ENCODE data around the gene C1QL1. TPM values are rescaled to one million over a fixed set of nuclear protein-coding genes. Genes with fewer than 3 reads are reported as not detected.

Gene C1QL1
- total RNA-seq, 2 donors from 2014 or later: 2.3 to 2.9 TPM

DNA sequence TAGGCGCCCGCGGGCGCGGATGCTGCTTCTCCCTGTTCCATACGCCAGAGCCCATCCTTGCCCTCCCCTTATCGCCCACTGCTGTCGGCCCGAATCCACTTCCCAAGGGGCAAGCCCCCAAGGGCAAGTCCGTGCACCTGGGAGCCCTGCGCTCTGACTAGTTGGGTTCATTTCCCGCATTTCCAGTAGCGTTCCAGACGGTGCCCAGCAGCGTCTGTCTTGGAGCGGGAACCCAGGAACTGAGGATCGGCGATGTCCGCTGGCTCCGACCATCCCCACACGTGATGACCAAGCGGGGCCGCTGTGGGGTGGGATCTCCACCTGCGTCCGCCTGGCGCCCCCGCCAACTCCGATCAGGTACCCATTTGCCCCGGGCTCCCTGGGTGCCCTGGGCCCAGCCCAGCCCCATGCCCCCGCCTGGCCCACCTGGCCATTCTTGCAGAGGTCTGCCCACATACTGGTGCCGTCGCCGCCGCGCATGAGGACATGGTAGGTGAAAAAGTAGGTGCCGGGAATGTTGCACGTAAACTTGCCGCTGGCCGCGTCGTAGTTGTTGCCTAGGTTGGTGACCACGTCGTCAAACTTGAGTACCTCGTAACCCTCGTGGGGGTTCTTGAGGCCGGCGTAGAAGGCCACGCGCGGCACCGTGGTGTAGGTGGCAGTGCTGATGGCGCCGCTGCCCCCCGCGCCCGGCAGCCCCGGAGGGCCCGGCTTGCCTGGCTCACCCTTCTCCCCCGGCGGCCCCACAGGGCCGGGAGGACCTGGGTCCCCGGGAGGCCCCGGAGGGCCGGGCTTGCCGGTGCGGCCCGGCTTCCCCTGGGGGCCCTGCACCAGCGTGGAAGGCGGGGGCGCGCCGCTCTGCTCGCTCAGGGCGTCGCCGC lies 837 bp downstream of the C1QL1 start:
- Histone ChIP-seq H3K36me3 (replicated peaks in 1 of 2; ENCODE audit: insufficient read depth in 1 of 2, low read depth in 2 of 2) (no peaks in the 10 kb centered on the region), H3K27ac (no peak overlapping the region), H3K9me3 (no peaks in the 10 kb centered on the region), H3K4me3 (no peak overlapping the region), H3K4me1 (peaks cover 26% of the 10 kb centered on the region), H3K27me3 (peaks cover 0 to 23% of the 10 kb centered on the region in 2 donors)
- ATAC-seq (no peak), DNase-seq (no peak)
- intact Hi-C loops (cut with DNase I): no loop called here
- no peak for TF ChIP-seq POLR2A (IDR thresholded peaks at IDR 0.05)
- TF ChIP-seq, protein P1, sequence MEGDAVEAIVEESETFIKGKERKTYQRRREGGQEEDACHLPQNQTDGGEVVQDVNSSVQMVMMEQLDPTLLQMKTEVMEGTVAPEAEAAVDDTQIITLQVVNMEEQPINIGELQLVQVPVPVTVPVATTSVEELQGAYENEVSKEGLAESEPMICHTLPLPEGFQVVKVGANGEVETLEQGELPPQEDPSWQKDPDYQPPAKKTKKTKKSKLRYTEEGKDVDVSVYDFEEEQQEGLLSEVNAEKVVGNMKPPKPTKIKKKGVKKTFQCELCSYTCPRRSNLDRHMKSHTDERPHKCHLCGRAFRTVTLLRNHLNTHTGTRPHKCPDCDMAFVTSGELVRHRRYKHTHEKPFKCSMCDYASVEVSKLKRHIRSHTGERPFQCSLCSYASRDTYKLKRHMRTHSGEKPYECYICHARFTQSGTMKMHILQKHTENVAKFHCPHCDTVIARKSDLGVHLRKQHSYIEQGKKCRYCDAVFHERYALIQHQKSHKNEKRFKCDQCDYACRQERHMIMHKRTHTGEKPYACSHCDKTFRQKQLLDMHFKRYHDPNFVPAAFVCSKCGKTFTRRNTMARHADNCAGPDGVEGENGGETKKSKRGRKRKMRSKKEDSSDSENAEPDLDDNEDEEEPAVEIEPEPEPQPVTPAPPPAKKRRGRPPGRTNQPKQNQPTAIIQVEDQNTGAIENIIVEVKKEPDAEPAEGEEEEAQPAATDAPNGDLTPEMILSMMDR (IDR thresholded peaks at IDR 0.05): no peak
- WGBS, 2 donors: 3 to 4% methylated on average over 12 to 74 of the region's 76 CpGs

GRCh38 chr17:44966348-44967025 lies 1.6 kb downstream of the C1QL1 start:
- H3K27me3 ChIP-seq: peaks cover 0 to 23% of the 10 kb centered on the region in 2 donors
- H3K4me3 ChIP-seq: no peak overlapping the region
- H3K9me3 ChIP-seq: no peaks in the 10 kb centered on the region
- no peaks in the 10 kb centered on the region for H3K36me3 ChIP-seq (replicated peaks in 1 of 2; ENCODE audit: insufficient read depth in 1 of 2, low read depth in 2 of 2)
- peaks cover 26% of the 10 kb centered on the region for H3K4me1 ChIP-seq
- intact Hi-C loops (cut with DNase I): no loop called here
- DNase-seq (no peak), ATAC-seq (no peak)
- 13 to 30% methylated on average over 7 to 20 of the region's 21 CpGs for WGBS, 2 donors
- TF ChIP-seq POLR2A (IDR thresholded peaks at IDR 0.05): no peak
- TF ChIP-seq, protein P1 (IDR thresholded peaks at IDR 0.05): no peak
- no peak overlapping the region for H3K27ac ChIP-seq

DNA sequence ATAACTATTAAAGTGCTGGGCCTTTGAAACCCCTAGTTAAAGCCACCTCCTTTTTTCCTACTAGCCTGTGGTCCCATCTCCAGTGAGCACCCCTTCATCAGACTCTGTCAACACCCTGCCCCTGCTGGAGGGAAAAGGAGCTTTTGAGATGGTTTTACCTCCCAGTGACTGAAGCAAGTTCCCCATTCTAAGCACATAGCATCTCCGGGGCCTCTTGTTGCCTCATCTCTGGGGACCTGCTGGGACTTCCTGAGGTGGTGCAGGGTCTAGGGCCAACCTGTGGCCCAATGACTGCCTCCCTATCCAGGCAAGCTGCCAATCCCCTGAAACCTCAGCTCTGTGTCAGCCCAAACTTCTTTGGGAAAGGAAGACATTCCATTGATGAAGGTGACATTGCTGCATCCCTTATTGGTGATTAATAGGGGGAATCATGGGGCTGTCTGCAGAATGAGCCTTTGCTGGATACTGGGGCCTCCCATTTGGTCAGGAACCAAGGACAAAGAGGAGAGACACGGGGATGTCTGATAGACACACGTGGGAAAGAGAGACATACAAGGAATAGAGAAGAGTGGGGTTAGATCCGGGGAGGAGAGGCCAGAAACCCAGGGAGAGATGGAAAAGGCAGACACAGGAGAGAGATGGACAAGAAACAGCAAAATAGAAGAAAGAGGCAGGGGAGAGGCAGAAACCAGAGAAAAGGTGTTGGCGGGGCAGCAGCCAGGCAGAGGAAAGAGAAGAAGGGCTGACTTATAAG lies 2.4 kb downstream of the C1QL1 start:
- no peak for TF ChIP-seq POLR2A (IDR thresholded peaks at IDR 0.05)
- TF ChIP-seq, protein P1 (IDR thresholded peaks at IDR 0.05): no peak
- DNase-seq: no peak
- no peaks in the 10 kb centered on the region for H3K36me3 ChIP-seq (replicated peaks in 1 of 2; ENCODE audit: insufficient read depth in 1 of 2, low read depth in 2 of 2)
- H3K4me3 ChIP-seq: no peak overlapping the region
- no peak overlapping the region for H3K27ac ChIP-seq
- 54 to 66% methylated on average over 5 of the region's 5 CpGs for WGBS, 2 donors
- peaks cover 0 to 23% of the 10 kb centered on the region in 2 donors for H3K27me3 ChIP-seq
- intact Hi-C loops (cut with DNase I): no loop called here
- H3K4me1 ChIP-seq: peaks cover 26% of the 10 kb centered on the region
- ATAC-seq: no peak
- H3K9me3 ChIP-seq: no peaks in the 10 kb centered on the region

- WGBS, 2 donors: 70% methylated on average over 7 of the region's 7 CpGs
- intact Hi-C loops (cut with DNase I): no loop called here
- Histone ChIP-seq H3K27ac (no peak overlapping the region), H3K27me3 (peaks cover 0 to 20% of the 10 kb centered on the region in 2 donors), H3K4me3 (no peak overlapping the region), H3K36me3 (replicated peaks in 1 of 2; ENCODE audit: insufficient read depth in 1 of 2, low read depth in 2 of 2) (no peaks in the 10 kb centered on the region), H3K4me1 (peaks cover 6% of the 10 kb centered on the region), H3K9me3 (no peaks in the 10 kb centered on the region)
- DNase-seq (no peak), ATAC-seq (no peak)
- TF ChIP-seq, protein P1 (IDR thresholded peaks at IDR 0.05): no peak
- TF ChIP-seq POLR2A (IDR thresholded peaks at IDR 0.05): no peak
These were observed 6.2 kb downstream of the C1QL1 start for GRCh38 chr17:44961921-44962350.

Data from body of pancreas (tissue), 4 donors.